LNCaP clone FGC (cell line): ENCODE measurements around the gene SULT4A1.
A peak's percentile ranks its signal among the peaks of the same experiment; 100 is the strongest.

Experiments used
- DNase-seq: peaks from one replicate; pipeline ENCODE4 v3.0.0-alpha.2; 2011; ENCODE audit warnings: low read depth
- H3K4me3 ChIP-seq: 2 replicates; pipeline ENCODE4 v1.5.1; 2011; ENCODE audit warnings: mild to moderate bottlenecking, low read depth, low read length, control low read depth
- TF ChIP-seq, protein P1 (sequence below): IDR thresholded peaks from 2 replicates; pipeline ENCODE4 v1.5.1; 2012; ENCODE audit warnings: mild to moderate bottlenecking; ENCODE audit not compliant: control insufficient read depth, insufficient read depth; ENCODE audit errors: extremely low read depth

SULT4A1 gene

DNA sequence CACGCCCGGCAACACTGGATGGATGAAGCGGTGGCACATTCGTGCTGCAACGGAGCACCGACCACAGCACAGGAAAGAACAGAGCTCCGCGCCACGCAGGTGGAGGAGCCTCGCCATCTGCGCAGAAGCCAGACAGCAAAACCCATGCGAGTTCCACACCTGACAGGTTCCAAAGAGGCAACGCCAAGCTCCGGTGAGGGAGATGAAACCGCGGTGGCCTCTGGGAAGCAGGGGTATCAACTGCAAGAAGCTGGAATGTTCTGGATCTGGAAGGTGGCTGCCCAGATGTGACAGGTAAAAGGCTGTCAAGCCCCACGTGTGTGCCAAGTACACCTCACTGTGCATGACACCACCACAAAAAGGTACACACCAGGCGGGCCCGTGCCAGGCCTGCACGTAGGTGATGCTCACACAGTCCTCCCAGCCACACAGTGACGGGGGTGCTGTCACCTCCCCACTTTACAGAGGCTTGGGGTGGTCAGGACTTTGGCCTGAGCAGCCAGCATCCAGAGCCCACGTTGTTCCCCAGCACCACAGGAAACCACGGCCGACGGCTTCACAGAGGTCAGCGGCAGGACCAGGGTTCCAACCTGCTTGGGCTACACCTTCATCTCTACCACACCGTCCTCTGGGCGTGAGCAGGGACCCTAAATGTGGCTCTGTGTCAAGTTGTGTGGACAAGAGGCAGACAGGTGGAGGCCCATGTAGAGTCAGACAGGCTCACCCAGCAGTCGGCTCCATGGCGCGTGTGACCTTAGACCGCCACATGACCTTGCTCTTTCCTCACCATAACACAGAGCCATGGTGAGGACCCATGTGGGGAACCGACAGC lies 30.5 kb downstream of the SULT4A1 start:
- no peak overlapping the region for H3K4me3 ChIP-seq
- TF ChIP-seq, protein P1, sequence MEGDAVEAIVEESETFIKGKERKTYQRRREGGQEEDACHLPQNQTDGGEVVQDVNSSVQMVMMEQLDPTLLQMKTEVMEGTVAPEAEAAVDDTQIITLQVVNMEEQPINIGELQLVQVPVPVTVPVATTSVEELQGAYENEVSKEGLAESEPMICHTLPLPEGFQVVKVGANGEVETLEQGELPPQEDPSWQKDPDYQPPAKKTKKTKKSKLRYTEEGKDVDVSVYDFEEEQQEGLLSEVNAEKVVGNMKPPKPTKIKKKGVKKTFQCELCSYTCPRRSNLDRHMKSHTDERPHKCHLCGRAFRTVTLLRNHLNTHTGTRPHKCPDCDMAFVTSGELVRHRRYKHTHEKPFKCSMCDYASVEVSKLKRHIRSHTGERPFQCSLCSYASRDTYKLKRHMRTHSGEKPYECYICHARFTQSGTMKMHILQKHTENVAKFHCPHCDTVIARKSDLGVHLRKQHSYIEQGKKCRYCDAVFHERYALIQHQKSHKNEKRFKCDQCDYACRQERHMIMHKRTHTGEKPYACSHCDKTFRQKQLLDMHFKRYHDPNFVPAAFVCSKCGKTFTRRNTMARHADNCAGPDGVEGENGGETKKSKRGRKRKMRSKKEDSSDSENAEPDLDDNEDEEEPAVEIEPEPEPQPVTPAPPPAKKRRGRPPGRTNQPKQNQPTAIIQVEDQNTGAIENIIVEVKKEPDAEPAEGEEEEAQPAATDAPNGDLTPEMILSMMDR = no peak
- no peak for DNase-seq

DNA sequence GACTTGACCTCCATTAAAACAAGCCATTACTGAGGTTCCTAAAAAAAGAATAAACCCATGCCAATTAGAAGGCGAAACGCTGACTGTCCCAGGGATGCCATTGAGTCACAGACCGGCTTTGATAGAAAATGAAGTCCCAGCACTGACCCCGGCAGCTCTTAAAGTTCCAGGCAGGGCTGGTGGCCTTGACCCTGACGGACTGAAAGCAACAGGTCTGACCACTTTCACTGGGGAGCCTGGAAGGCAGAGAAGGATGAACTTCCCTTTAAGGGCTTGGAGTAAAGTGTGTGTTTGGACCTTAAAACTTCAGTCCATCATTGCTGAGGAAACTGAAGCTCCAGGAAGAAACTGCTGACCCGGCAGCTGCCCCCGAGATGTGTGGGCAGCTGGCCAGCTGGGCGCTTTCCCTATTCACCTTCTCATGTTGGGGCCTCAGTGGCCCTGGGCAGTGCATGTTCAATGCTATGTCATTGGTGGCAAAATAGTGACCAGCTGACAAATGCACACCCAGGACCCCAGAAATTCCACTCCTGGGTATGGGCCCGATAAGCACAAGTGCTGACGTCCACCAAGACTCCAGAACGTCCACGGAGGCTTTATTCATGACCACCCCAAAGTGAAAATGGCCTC lies 31.3 kb downstream of the SULT4A1 start:
- no peak for DNase-seq
- H3K4me3 ChIP-seq = no peak overlapping the region
- TF ChIP-seq, protein P1 = no peak

DNA sequence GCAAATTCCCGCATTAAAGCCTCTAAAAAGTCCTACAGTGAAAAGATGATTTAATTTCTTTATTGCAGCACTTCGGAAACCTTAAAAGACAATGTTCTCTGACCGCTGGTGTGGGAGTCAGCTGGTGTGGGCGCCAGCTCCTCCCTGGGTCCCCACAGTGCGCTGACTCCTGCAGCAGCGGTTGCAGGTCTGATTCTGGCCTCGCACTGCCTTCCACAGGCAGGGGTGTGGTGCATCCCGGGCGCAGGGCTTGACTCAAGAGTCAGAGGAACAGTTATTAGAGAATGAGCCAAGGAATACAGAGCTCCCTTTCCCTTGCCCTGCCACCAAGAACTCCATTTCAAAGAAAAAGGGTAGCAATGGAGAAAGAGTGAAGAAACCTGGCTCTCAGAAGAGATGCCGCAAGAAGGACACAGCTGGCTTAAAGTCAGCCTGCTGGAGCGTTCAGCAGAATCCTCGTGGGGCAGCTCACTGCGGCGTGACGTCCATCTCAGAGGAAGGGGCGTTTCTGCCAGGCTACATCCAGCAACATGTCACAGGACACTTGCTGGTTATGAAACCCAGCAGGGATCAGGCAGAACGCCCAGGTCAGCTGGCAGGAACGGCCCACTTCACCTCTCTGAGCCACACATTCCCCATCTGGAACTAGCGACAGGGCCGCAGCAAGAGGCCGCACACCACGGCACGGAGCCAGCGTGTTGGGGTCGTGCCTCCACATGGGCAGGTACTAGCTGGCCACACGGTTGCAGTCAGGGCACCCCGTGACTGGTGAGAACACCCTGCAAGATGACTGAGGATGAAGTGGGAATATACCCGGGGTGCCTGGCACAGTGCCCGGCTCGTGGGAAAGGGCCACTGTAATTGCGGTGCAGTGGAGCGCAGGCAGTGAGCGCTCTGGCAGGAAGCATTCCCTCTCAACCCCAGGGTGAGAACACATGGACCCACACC lies 32.1 kb downstream of the SULT4A1 start:
- no peak overlapping the region for H3K4me3 ChIP-seq
- no peak for DNase-seq
- TF ChIP-seq, protein P1 = no peak

DNA sequence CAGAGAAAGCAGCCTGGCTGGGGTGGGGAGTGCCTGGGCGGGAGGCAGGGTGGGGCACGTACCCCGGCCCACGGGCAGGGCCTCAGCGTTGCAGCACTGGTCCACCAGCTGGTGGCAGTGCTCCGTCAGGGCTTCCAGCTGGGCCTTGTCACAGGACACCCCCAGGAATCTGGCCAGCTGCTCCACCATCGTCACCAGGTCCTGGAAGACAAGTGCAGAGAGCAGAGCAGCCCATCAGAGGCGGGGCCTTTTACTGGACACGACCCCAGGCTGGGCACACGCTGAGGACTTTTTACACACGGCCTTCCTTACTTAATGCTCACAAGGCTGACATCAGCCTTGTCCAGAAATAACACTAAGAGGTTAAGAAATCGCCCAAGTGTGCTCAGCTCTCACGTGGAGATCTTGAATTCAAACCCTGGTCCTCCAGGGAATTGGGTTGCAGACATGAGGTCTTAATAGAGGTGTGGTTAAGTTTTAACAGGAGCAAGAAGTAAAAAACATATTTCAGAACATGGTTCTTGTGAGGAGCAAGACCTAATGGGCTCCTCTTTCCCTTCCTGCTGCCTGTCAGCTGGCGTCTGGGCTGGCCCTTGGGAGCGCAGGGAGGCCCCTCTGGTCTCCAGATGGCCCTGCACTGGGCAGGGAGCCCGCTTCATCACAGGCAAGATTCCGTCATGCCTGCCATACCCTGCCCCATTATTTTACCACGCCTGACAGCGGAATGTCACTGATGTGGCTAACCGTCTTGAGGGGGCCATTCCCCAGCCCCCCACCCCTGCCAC lies 33.1 kb downstream of the SULT4A1 start:
- TF ChIP-seq, protein P1 = 0 out of 2 replicates have a peak, but pooled peaks have one; percentile 7
- DNase-seq = no peak
- no peak overlapping the region for H3K4me3 ChIP-seq

DNA sequence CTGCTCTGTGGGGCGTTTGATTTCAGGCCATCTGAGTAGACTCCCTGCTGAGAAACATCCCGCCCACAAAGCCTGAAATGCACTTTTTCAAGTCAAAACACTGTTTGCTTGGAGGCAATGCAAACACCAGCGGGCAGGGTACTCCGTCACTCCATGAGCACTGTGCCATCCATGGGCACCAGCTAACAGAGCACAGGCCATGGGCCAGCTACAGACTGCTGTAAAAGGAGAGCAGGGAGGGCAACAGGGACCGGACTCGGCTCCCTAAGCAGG lies 33.7 kb downstream of the SULT4A1 start:
- no peak overlapping the region for H3K4me3 ChIP-seq
- no peak for DNase-seq
- TF ChIP-seq, protein P1 = no peak

GRCh38 chr22:43827926-43828724 lies 34.2 kb downstream of the SULT4A1 start:
- TF ChIP-seq, protein P1 = no peak
- no peak for DNase-seq

More at GRCh38 chr22:43827926-43828724, 34.2 kb downstream of the SULT4A1 start:
- no peak overlapping the region for H3K4me3 ChIP-seq
